ENCODE data around the gene ALK.

Gene ALK

GRCh38 chr2:29921560-29921915 lies at the start of gene ALK:
ALK (minus strand) TSS chr2:29921586; CDS start chr2:29920659, 927 bp downstream.
- DNase-seq (ENCODE audit: low read depth in 2 of 2): no peak

- no peak for DNase-seq (ENCODE audit: low read depth in 2 of 2)
Measured at GRCh38 chr2:29966266-29966665, 44.9 kb upstream of the ALK start.

GRCh38 chr2:29963972-29964570 lies 42.7 kb upstream of the ALK start:
- no peak for DNase-seq (ENCODE audit: low read depth in 2 of 2)

GRCh38 chr2:29962922-29963321 lies 41.5 kb upstream of the ALK start:
- DNase-seq (ENCODE audit: low read depth in 2 of 2): no peak

- DNase-seq (ENCODE audit: low read depth in 2 of 2): no peak
Measured at GRCh38 chr2:29954316-29954715, 32.9 kb upstream of the ALK start.

GRCh38 chr2:29952973-29953372 lies 31.6 kb upstream of the ALK start:
- DNase-seq (ENCODE audit: low read depth in 2 of 2): no peak

GRCh38 chr2:29951576-29951975 lies 30.2 kb upstream of the ALK start:
- DNase-seq (ENCODE audit: low read depth in 2 of 2): no peak

- no peak for DNase-seq (ENCODE audit: low read depth in 2 of 2)
Measured at GRCh38 chr2:29950481-29950880, 29.1 kb upstream of the ALK start.

GRCh38 chr2:29949042-29949441 lies 27.7 kb upstream of the ALK start:
- no peak for DNase-seq (ENCODE audit: low read depth in 2 of 2)

- no peak for DNase-seq (ENCODE audit: low read depth in 2 of 2)
Measured at GRCh38 chr2:29946505-29946904, 25.1 kb upstream of the ALK start.

- no peak for DNase-seq (ENCODE audit: low read depth in 2 of 2)
Measured at GRCh38 chr2:29942711-29943110, 21.3 kb upstream of the ALK start.

- DNase-seq (ENCODE audit: low read depth in 2 of 2): no peak
Measured at GRCh38 chr2:29940706-29941105, 19.3 kb upstream of the ALK start.

- no peak for DNase-seq (ENCODE audit: low read depth in 2 of 2)
Measured at GRCh38 chr2:29936020-29936419, 14.6 kb upstream of the ALK start.

GRCh38 chr2:29931818-29932217 lies 10.4 kb upstream of the ALK start:
- no peak for DNase-seq (ENCODE audit: low read depth in 2 of 2)

- no peak for DNase-seq (ENCODE audit: low read depth in 2 of 2)
Measured at GRCh38 chr2:29923110-29923721, 1.8 kb upstream of the ALK start.

- no peak for DNase-seq (ENCODE audit: low read depth in 2 of 2)
Measured at GRCh38 chr2:29922605-29923004, 1.2 kb upstream of the ALK start.

GRCh38 chr2:29920631-29921559 lies 491 bp downstream of the ALK start:
- no peak for DNase-seq (ENCODE audit: low read depth in 2 of 2)

- no peak for DNase-seq (ENCODE audit: low read depth in 2 of 2)
Measured at GRCh38 chr2:29920130-29920577, 1.2 kb downstream of the ALK start.

GRCh38 chr2:29918941-29919340 lies 2.4 kb downstream of the ALK start:
- no peak for DNase-seq (ENCODE audit: low read depth in 2 of 2)

GRCh38 chr2:29917781-29918180 lies 3.6 kb downstream of the ALK start:
- DNase-seq (ENCODE audit: low read depth in 2 of 2): no peak

GRCh38 chr2:29916571-29916970 lies 4.8 kb downstream of the ALK start:
- no peak for DNase-seq (ENCODE audit: low read depth in 2 of 2)

GRCh38 chr2:29910960-29911359 lies 10.4 kb downstream of the ALK start:
- DNase-seq (ENCODE audit: low read depth in 2 of 2): no peak

GRCh38 chr2:29910465-29910864 lies 10.9 kb downstream of the ALK start:
- DNase-seq (ENCODE audit: low read depth in 2 of 2): no peak
